Peyer's patch (tissue), 4 donors: ENCODE results near the gene VAV2.
A peak's percentile ranks its signal among the peaks of the same experiment; 100 is the strongest.

Experiments used
- CTCF ChIP-seq, 6 experiments: fragments of 450-650 bp in 4 of 6; fragments of 200-600 bp in 2 of 6; sonication (generic) in 1 of 6; IDR thresholded peaks; one replicate each; pipeline ENCODE4 v1.5.1; 2017 to 2019; ENCODE audit warnings: antibody characterized with exemption in 6 of 6, mild to moderate bottlenecking in 3 of 6, moderate library complexity in 1 of 6
- POLR2A ChIP-seq, 2 donors: fragments of 450-650 bp; IDR thresholded peaks; one replicate each; pipeline ENCODE4 v1.5.1; 2017; ENCODE audit warnings: antibody characterized with exemption in 2 of 2, mild to moderate bottlenecking in 2 of 2, moderate library complexity in 2 of 2

DNA sequence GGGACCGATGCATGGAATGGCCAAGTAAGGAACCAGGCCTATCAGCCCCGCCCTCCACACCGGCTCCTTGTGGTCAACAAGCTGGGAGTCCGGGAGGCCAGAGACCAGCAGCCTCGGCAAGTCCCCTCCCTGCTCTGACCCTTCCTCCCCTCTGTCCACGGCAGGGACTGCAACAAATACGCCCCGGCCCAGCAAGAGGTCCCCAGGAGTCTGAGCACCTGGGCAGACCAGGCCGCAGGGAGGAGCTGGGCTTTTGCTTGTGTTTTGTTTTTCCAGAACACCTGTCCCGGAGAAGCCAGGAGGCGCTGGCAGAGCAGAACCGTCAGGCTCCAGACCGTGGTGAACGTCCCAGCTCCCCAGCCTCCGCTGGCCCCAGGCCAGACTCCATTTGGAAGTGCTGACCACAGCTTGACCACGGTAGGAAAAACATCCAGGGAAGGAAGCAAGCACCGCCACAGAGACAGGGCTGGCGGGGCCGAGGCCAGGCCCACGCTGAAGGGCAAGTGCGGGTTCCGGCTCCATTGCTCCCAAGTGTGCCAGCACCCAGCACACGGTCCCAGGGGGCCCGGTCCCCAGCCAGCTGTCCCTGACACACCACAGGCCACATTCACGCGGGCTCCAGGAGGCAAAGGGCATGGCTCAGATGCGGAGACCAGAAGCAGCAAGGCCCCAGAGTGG lies 56.7 kb downstream of the VAV2 start:
- TF ChIP-seq POLR2A (IDR thresholded peaks at IDR 0.05) (no peak), CTCF (IDR thresholded peaks at IDR 0.05) (peak in 3 of 6 experiments; percentile 28 to 34 (median 29))
